COLO668 (cell line): Measurements from ENCODE around the gene PPM1H.
A peak's percentile ranks its signal among the peaks of the same experiment; 100 is the strongest.
"Not testable (repeated sequence)": the region's sequence is repeated elsewhere in the genome, so short reads cannot be mapped to it uniquely, and the experiment has no call there.

Source experiments
- DNase-seq: peaks from one replicate; lab custom pipeline; 2025; ENCODE audit not compliant: unreplicated experiment; lab: John Stamatoyannopoulos, UW

The PPM1H gene

GRCh38 chr12:62934799-62935674, at the start of gene PPM1H:
Gene PPM1H (minus strand): TSS chr12:62935150. CDS start chr12:62934736, 414 bp downstream.
- peak; percentile 95 for DNase-seq

DNA sequence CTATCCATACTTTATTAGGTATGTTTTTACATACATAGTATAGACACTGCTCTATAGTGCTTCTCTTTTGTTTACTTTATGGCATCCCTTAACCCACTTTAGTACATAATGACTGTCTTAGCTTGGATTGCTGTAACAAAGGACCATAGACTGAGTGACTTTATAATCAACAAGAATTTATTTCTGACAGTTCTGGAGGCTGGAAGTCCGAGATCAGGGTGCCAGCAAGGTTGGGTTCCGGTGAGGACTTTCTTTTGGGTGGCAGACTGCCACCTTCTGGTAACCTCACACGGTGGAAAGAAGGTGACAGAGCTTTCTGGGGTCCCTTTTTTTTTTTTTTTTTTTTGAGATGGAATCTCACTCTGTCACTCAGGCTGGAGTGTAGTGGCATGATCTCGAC, 48.6 kb upstream of the PPM1H start:
- DNase-seq, result no peak

GRCh38 chr12:62978768-62979167, 43.8 kb upstream of the PPM1H start:
- DNase-seq, result no peak

- DNase-seq, result no peak
These were observed 42.9 kb upstream of the PPM1H start for GRCh38 chr12:62977883-62978282.

- DNase-seq, result no peak
These were observed 42.5 kb upstream of the PPM1H start for GRCh38 chr12:62977418-62977817.

- no peak for DNase-seq
These were observed 41.2 kb upstream of the PPM1H start for GRCh38 chr12:62976110-62976662.

DNA sequence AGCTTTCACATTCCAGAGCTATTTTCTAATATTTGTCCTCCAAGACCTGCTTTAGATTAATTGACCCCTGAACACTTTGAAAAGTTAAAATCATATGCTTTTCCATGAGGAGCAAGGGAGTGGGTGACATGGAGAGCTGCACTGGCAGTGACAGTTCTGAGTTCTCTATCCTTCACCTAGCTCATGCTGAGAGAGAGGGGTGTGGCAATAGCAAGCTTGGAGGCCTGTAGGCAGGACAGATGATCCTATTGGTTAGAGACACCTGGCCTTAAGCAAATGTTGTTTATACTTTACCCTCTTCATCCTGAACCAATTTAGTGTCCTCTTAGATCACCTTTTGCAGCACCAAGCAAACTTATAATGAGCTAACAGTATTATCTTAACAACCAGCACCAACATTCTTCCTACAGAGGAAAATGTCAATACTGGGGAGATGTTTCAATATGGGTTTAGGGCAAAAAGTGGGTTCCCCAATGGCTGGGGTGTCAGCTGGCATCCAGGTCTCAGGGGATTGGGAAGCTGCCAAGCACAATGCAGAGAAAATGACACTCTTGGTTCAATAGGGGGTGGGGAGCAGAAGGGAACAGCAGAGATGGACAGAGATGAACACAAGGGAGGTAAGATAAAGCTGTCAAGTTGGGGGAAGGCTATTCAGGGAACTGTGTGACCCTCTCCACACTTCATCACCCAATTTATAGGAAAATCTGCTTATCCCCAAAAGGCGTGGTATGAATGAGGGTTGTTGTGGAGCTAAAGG, 37.0 kb upstream of the PPM1H start:
- no peak for DNase-seq

DNA sequence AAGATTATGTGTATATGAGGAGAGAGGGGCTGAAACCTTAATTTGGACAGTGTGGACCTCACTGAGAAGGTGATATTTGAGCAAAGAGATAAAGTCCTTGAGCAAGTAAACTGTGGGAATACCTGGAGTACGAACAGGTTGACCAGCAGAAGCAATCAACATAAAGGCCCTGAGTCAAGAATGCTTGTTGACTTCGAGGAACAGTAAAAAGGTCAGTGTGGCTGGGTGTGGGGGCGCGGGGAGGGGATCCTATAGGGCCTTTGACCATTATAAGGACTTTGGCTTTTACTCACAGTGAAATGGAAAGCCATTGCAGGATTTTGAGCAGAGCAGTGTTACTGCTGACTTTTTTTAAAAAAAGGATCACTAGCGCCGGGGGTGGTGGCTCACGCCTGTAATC, 34.7 kb upstream of the PPM1H start:
- DNase-seq, result no peak

- DNase-seq, result no peak
These were observed 32.8 kb upstream of the PPM1H start for GRCh38 chr12:62967701-62968100.

- no peak for DNase-seq
These were observed 32.1 kb upstream of the PPM1H start for GRCh38 chr12:62966990-62967506.

DNA sequence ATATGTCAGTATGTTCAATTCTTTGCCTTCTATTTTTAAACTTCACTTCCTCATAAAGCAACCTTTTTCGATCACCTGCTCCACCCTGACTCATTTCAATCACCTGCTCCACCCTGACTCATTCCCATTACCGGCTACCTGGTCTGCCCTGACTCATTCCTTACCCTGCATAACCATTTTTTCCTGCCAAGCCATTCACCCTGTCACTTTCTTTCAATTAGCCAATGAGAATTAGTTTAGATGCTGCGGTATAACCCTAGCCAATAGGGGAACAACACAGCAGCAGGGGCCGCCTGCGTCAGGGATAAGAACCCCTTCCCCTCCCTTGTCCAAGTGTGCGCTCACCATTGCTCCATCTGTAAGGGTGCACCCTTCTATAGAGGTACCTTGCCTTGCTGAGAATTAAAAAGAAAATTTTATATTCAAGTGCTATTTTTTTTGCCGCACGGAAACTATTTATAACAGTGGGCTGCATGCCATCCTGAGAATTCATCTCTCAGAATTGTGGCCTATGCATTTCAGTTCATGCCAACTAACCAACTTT, 31.6 kb upstream of the PPM1H start:
- DNase-seq, result peak; percentile 34

- DNase-seq, result not testable (repeated sequence)
These were observed 30.8 kb upstream of the PPM1H start for GRCh38 chr12:62965700-62966099.

DNA sequence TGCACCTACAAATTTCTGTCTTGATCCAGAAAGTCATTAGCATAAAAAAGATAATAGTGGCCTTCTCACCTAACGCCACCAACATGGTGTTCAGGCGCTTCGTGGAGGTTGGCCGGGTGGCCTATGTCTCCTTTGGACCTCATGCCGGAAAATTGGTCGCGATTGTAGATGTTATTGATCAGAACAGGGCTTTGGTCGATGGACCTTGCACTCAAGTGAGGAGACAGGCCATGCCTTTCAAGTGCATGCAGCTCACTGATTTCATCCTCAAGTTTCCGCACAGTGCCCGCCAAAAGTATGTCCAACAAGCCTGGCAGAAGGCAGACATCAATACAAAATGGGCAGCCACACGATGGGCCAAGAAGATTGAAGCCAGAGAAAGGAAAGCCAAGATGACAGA, 30.3 kb upstream of the PPM1H start:
- not testable (repeated sequence) for DNase-seq

DNA sequence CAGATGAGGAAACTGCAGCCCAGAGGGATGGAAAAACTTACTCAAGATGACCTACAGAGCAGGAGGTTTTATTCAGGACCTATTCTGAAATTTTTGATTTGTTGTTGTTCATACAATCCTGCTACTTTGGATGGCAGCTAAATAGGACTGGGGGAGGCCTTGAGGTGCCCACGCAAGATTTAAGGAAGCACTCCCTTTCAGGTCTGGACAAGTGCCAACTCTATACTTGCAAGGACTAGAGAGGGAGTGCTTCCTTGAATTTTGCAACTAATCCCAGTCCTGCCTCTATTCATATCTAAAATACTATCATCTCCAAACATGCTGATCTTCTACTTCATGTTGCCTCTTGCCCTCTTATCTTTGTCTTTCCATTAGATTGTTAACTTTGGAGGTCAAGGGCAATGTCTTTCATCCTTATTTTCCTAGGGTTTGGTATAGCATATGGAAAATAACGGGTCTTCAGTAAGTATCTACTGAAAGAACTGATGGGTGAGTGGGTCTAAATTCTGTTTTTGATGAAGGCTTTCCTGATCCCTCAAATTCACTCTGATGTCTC, 28.6 kb upstream of the PPM1H start:
- DNase-seq, result no peak

- no peak for DNase-seq
These were observed 25.4 kb upstream of the PPM1H start for GRCh38 chr12:62960324-62960723.

DNA sequence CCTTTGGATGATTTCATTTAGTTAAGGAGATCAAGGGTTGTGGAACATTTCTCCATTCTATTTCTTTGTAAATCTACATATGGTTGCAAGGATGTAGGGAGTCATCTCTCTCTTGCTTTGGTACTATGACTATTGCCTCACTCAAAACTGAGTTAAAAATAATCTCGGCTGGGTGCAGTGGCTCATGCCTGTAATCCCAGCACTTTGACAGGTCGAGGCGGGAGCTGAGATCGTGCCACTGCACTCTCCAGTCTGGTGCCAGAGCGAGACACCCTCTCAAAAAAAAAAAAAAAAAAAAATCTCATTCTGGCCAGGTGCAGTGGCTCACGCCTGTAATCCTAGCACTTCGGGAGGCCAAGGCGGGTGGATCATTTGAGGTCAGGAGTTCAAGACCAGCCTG, 24.8 kb upstream of the PPM1H start:
- DNase-seq, result no peak

GRCh38 chr12:62957233-62957953, 22.4 kb upstream of the PPM1H start:
- DNase-seq, result no peak

DNA sequence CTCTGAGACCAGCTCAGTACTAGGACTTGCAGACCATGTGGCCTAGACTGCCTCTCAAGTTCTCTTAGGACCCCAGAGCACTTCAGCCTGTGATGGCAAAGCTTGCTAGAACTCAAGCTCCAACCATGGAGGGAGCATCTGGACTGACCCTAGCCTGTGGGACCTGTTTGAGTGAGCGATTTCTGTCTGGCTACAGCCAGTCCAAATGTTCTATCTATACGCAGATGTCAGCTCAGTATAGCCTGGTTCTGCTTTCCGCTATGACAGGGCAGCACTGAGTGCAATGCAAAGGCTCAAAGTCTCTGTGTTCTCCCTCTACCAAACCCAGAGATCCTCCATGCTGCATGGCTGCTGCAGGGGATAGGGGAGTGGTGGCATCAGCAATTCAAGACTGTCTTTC, 20.7 kb upstream of the PPM1H start:
- no peak for DNase-seq

GRCh38 chr12:62950317-62950716, 15.4 kb upstream of the PPM1H start:
- DNase-seq, result no peak

DNA sequence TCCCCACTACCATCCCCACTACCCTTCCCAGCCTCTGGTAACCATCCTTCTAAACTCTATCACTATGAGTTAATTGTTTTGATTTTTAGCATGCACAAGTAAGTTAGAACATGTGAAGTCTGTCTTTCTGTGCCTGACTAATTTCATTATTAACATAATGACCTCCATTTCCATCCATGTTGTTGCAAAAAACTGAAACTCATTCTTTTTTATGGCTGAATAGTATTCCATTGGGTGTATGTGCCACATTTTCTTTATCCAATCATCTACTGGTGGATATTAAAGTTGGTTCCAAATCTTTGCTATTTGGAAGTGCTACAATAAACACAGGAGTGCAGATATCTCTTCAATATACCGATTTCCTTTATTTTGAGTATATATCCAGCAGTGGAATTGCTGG, 13.2 kb upstream of the PPM1H start:
- no peak for DNase-seq
